Left hindlimb (tissue), 1 donor: ENCODE results near the gene CIRBP.

ENCODE experiments used
- DNase-seq: peaks from one replicate; pipeline ENCODE4 v3.0.0-alpha.2; 2018

Gene CIRBP

GRCh38 chr19:1269478-1270212, 513 bp downstream of the CIRBP start:
- peak; percentile 93 for DNase-seq

- no peak for DNase-seq
These were observed 1.2 kb downstream of the CIRBP start for GRCh38 chr19:1270213-1270853.

GRCh38 chr19:1270854-1271527, 1.9 kb downstream of the CIRBP start:
- DNase-seq, result no peak

GRCh38 chr19:1271528-1272422, 2.6 kb downstream of the CIRBP start:
- DNase-seq, result no peak

- no peak for DNase-seq
These were observed 3.5 kb downstream of the CIRBP start for GRCh38 chr19:1272423-1273262.

GRCh38 chr19:1273263-1274041, 4.3 kb downstream of the CIRBP start:
- DNase-seq, result no peak

- DNase-seq, result no peak
These were observed 5.1 kb downstream of the CIRBP start for GRCh38 chr19:1274081-1274851.

GRCh38 chr19:1274852-1275259, 5.7 kb downstream of the CIRBP start:
- DNase-seq, result no peak

GRCh38 chr19:1275260-1275975, 6.3 kb downstream of the CIRBP start, which contains the start of gene FAM174C:
Gene FAM174C (plus strand): TSS chr19:1275530. CDS start chr19:1275550, 20 bp downstream.
- DNase-seq, result peak; percentile 97

GRCh38 chr19:1275976-1276627, 7.0 kb downstream of the CIRBP start:
- DNase-seq, result no peak

- peak; percentile 49 for DNase-seq
These were observed 7.5 kb downstream of the CIRBP start for GRCh38 chr19:1276628-1277022.

GRCh38 chr19:1277061-1277460, 7.9 kb downstream of the CIRBP start:
- DNase-seq, result no peak

GRCh38 chr19:1278074-1278473, 8.9 kb downstream of the CIRBP start:
- peak; percentile 41 for DNase-seq

GRCh38 chr19:1278713-1279660, 9.9 kb downstream of the CIRBP start:
- DNase-seq, result peak; percentile 53

GRCh38 chr19:1279782-1280341, 10.7 kb downstream of the CIRBP start:
- peak; percentile 89 for DNase-seq

GRCh38 chr19:1280636-1281568, 11.8 kb downstream of the CIRBP start:
- no peak for DNase-seq
